SK-N-SH (cell line): ENCODE data around the gene MTHFD2L.

Experiments
- FOSL2 ChIP-seq: IDR thresholded peaks from 2 replicates; pipeline ENCODE4 v1.4.0; 2012; ENCODE audit warnings: low read depth, mild to moderate bottlenecking, moderate library complexity, borderline replicate concordance
- SMC3 ChIP-seq: IDR thresholded peaks from 2 replicates; pipeline ENCODE4 v1.6.1; 2012; ENCODE audit warnings: low read depth, low read length, improper control_type of control experiment
- TF ChIP-seq, protein P1 (sequence below): fragments of 200-600 bp; sonication (generic); IDR thresholded peaks from 2 replicates; pipeline ENCODE4 v1.6.1; 2017; ENCODE audit warnings: antibody characterized with exemption, mild to moderate bottlenecking, moderate library complexity

DNA sequence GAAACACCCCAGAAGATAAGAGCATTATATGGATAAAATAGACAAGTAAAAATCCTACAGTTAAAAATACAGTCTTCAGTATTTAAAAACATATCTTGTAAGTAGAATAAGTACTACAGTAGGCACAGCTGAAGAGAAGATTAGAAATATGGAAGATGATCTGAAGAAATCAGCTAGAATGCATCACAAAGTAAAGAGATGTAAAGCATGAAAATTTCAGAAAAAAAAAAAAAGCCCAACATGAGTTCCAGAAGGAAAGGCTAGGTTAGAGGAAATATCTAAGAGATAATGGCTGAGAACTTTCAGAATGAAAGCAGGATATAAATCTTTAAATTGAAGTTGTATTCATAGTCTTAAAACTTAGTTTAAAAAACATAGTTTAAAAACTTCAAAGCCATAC is 171.4 kb downstream of the MTHFD2L start:
- TF ChIP-seq, protein P1, sequence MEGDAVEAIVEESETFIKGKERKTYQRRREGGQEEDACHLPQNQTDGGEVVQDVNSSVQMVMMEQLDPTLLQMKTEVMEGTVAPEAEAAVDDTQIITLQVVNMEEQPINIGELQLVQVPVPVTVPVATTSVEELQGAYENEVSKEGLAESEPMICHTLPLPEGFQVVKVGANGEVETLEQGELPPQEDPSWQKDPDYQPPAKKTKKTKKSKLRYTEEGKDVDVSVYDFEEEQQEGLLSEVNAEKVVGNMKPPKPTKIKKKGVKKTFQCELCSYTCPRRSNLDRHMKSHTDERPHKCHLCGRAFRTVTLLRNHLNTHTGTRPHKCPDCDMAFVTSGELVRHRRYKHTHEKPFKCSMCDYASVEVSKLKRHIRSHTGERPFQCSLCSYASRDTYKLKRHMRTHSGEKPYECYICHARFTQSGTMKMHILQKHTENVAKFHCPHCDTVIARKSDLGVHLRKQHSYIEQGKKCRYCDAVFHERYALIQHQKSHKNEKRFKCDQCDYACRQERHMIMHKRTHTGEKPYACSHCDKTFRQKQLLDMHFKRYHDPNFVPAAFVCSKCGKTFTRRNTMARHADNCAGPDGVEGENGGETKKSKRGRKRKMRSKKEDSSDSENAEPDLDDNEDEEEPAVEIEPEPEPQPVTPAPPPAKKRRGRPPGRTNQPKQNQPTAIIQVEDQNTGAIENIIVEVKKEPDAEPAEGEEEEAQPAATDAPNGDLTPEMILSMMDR: no peak
- TF ChIP-seq SMC3: no peak
- no peak for TF ChIP-seq FOSL2
